SK-N-SH (cell line): ENCODE measurements around the gene SRGAP1. TPM values are rescaled to one million over a fixed set of nuclear protein-coding genes. Genes with fewer than 3 reads are reported as not detected.

ENCODE experiments used
- CTCF ChIA-PET: fragments of 300-600, 350-600 bp; formaldehyde crosslinking; extraction: SDS; loops from one replicate; lab custom pipeline; 2021; lab: Yijun Ruan, JAX
- POLR2A ChIA-PET: fragments of 350-600 bp; sonication (Branson Sonifier 250); formaldehyde crosslinking; extraction: SDS; loops from one replicate; lab custom pipeline; 2020; ENCODE audit warnings: antibody characterized with exemption, inconsistent platforms; lab: Yijun Ruan, JAX
- DNase-seq: peaks from one replicate; pipeline ENCODE4 v3.0.0; 2012
- H2AFZ ChIP-seq: fragments of 200-600 bp; sonication (generic); 2 replicates; pipeline ENCODE4 v1.8.1; 2016; ENCODE audit warnings: antibody characterized with exemption, mild to moderate bottlenecking, low read depth
- H3F3A ChIP-seq: fragments of 200-600 bp; sonication (generic); replicated peaks from 2 replicates; pipeline ENCODE3; 2016; ENCODE audit warnings: antibody characterized with exemption, mild to moderate bottlenecking; ENCODE audit not compliant: insufficient read depth
- H3K27ac ChIP-seq, 2 experiments: fragments of 200-500 bp in 1 of 2; fragments of 200-600 bp in 1 of 2; sonication (Bioruptor generic) in 1 of 2; sonication (generic), shearing (Covaris generic) in 1 of 2; 2 replicates each; pipeline versions ENCODE4 v1.5.1 to v1.6.1; 2014 to 2016; ENCODE audit warnings: low read depth in 2 of 2, inconsistent platforms in 1 of 2, low read length in 1 of 2, mild to moderate bottlenecking in 1 of 2, mixed read lengths in 1 of 2
- H3K27me3 ChIP-seq: fragments of 200-600 bp; sonication (generic), shearing (Covaris generic); 2 replicates; pipeline ENCODE4 v1.6.1; 2016; ENCODE audit warnings: mixed run types; ENCODE audit not compliant: insufficient read depth
- H3K36me3 ChIP-seq, 2 experiments: fragments of 200-500 bp in 1 of 2; fragments of 200-600 bp in 1 of 2; sonication (Bioruptor generic) in 1 of 2; sonication (generic) in 1 of 2; replicated peaks in 1 of 2; 2 replicates each; pipeline versions ENCODE3 to v1.5.1; 2014 to 2016; ENCODE audit warnings: low read length in 1 of 2, mild to moderate bottlenecking in 1 of 2; ENCODE audit not compliant: insufficient read depth in 2 of 2, control insufficient read depth in 1 of 2
- H3K4me1 ChIP-seq, 2 experiments: fragments of 200-500 bp in 1 of 2; fragments of 200-600 bp in 1 of 2; sonication (Bioruptor generic) in 1 of 2; sonication (generic), shearing (Covaris generic) in 1 of 2; 2 replicates each; pipeline versions ENCODE4 v1.5.1 to v1.6.1; 2014 to 2016; ENCODE audit warnings: low read depth in 1 of 2, low read length in 1 of 2, mixed run types in 1 of 2; ENCODE audit not compliant: insufficient read depth in 2 of 2, control insufficient read depth in 1 of 2
- H3K4me2 ChIP-seq: fragments of 200-600 bp; sonication (generic), shearing (Covaris generic); 2 replicates; pipeline ENCODE4 v1.6.1; 2017; ENCODE audit warnings: mixed run types
- H3K4me3 ChIP-seq, 2 experiments: fragments of 200-500 bp in 1 of 2; fragments of 200-600 bp in 1 of 2; sonication (Bioruptor generic) in 1 of 2; sonication (generic), shearing (Covaris generic) in 1 of 2; 2 replicates each; pipeline versions ENCODE4 v1.5.1 to v1.8.1; 2014 to 2016; ENCODE audit warnings: low read depth in 2 of 2, inconsistent platforms in 1 of 2, low read length in 1 of 2, mild to moderate bottlenecking in 1 of 2, mixed read lengths in 1 of 2, moderate library complexity in 1 of 2
- H3K79me2 ChIP-seq: fragments of 200-600 bp; sonication (generic); 2 replicates; pipeline ENCODE4 v1.8.1; 2017; ENCODE audit warnings: mild to moderate bottlenecking; ENCODE audit not compliant: insufficient read depth
- H3K9ac ChIP-seq: fragments of 200-600 bp; sonication (generic); 2 replicates; pipeline ENCODE4 v1.6.1; 2017; ENCODE audit warnings: mixed run types
- H3K9me2 ChIP-seq: fragments of 200-600 bp; sonication (generic); 2 replicates; pipeline ENCODE4 v1.6.1; 2017; ENCODE audit warnings: mixed run types
- H3K9me3 ChIP-seq: fragments of 200-600 bp; sonication (generic); 2 replicates; pipeline ENCODE4 v1.6.1; 2017; ENCODE audit warnings: mixed run types, mild to moderate bottlenecking, moderate library complexity
- H4K20me1 ChIP-seq: fragments of 200-600 bp; sonication (generic); 2 replicates; pipeline ENCODE4 v1.6.1; 2017; ENCODE audit warnings: mild to moderate bottlenecking, mixed run types; ENCODE audit not compliant: insufficient read depth
- CHD2 ChIP-seq: fragments of 150-350 bp; IDR thresholded peaks from 2 replicates; pipeline ENCODE4 v1.6.1; 2018; ENCODE audit warnings: low read length; ENCODE audit not compliant: partially characterized antibody
- EP300 ChIP-seq, 2 experiments: IDR thresholded peaks; 2 replicates each; pipeline versions ENCODE4 v1.4.0 to v1.6.1; 2012; ENCODE audit warnings: borderline replicate concordance in 1 of 2, low read depth in 1 of 2, low read length in 1 of 2
- EZH2phosphoT487 ChIP-seq: fragments of 200-600 bp; sonication (generic); IDR thresholded peaks from 2 replicates; pipeline ENCODE4 v1.6.1; 2017; ENCODE audit warnings: low read depth, mixed run types, mild to moderate bottlenecking, antibody characterized with exemption, moderate library complexity, borderline replicate concordance
- FOSL2 ChIP-seq: IDR thresholded peaks from 2 replicates; pipeline ENCODE4 v1.4.0; 2012; ENCODE audit warnings: low read depth, mild to moderate bottlenecking, moderate library complexity, borderline replicate concordance
- FOXJ3 ChIP-seq: sonication (generic); formaldehyde crosslinking; IDR thresholded peaks from 2 replicates; pipeline ENCODE4 v1.5.1; 2020; ENCODE audit warnings: mild to moderate bottlenecking, missing genetic modification reagents
- GABPA ChIP-seq: IDR thresholded peaks from 2 replicates; pipeline ENCODE4 v1.4.0; 2012; ENCODE audit warnings: low read depth, mild to moderate bottlenecking
- JUND ChIP-seq: IDR thresholded peaks from 2 replicates; pipeline ENCODE4 v1.4.0; 2012
- NFIC ChIP-seq: IDR thresholded peaks from 2 replicates; pipeline ENCODE4 v1.4.0; 2012; ENCODE audit warnings: borderline replicate concordance
- POLR2AphosphoS5 ChIP-seq: IDR thresholded peaks from 2 replicates; pipeline ENCODE4 v1.6.1; 2012; ENCODE audit warnings: low read depth, low read length
- RAD21 ChIP-seq: IDR thresholded peaks from 2 replicates; pipeline ENCODE4 v1.6.1; 2012; ENCODE audit warnings: mild to moderate bottlenecking, low read length
- RCOR1 ChIP-seq: fragments of 150-350 bp; IDR thresholded peaks from 2 replicates; pipeline ENCODE4 v1.6.1; 2017; ENCODE audit warnings: antibody characterized with exemption, low read length
- SIN3A ChIP-seq: IDR thresholded peaks from 2 replicates; pipeline ENCODE4 v1.6.1; 2012; ENCODE audit warnings: low read depth, mild to moderate bottlenecking, low read length, moderate library complexity, borderline replicate concordance
- SMC3 ChIP-seq: IDR thresholded peaks from 2 replicates; pipeline ENCODE4 v1.6.1; 2012; ENCODE audit warnings: low read depth, low read length, improper control_type of control experiment
- TCF12 ChIP-seq: IDR thresholded peaks from 2 replicates; pipeline ENCODE4 v1.4.0; 2012
- TEAD4 ChIP-seq: IDR thresholded peaks from 2 replicates; pipeline ENCODE4 v1.4.0; 2012; ENCODE audit warnings: mild to moderate bottlenecking, borderline replicate concordance; ENCODE audit not compliant: insufficient read depth
- YY1 ChIP-seq: IDR thresholded peaks from 2 replicates; pipeline ENCODE4 v1.4.0; 2012; ENCODE audit warnings: low read depth, mild to moderate bottlenecking
- WGBS: methylation state at CpG from one replicate; pipeline ENCODE4 v1.1.6; 2017; ENCODE audit warnings: low lambda C conversion rate; 5-methylcytosine and 5-hydroxymethylcytosine counted together
- polyA plus RNA-seq, 3 experiments: library from polyadenylated mRNA; depleted of rRNA; stranded (reverse); fragments of >200 nt; gene quantifications; 2 replicates each; pipeline ENCODE4 v1.2.3, GENCODE V29; 2012
- TF ChIP-seq, protein P1 (sequence below): IDR thresholded peaks from 2 replicates; pipeline ENCODE4 v1.4.0; 2012; ENCODE audit warnings: low read depth
- TF ChIP-seq, protein P2 (sequence below): IDR thresholded peaks from 2 replicates; pipeline ENCODE4; 2012
- TF ChIP-seq, protein P3 (sequence below): IDR thresholded peaks from 2 replicates; pipeline ENCODE4 v1.4.0; 2012; ENCODE audit warnings: low read depth, borderline replicate concordance
- TF ChIP-seq, protein P4 (sequence below): fragments of 200-600 bp; sonication (generic); IDR thresholded peaks from 2 replicates; pipeline ENCODE4 v1.6.1; 2017; ENCODE audit warnings: antibody characterized with exemption, mild to moderate bottlenecking, moderate library complexity
- TF ChIP-seq, protein P5 (sequence below): IDR thresholded peaks from 2 replicates; pipeline ENCODE4 v1.4.0; 2012; ENCODE audit warnings: low read depth, borderline replicate concordance

Gene SRGAP1
- polyA plus RNA-seq, 1 of the 3 experiments (the other 2 are of a cell fraction) = 2.6 TPM

DNA sequence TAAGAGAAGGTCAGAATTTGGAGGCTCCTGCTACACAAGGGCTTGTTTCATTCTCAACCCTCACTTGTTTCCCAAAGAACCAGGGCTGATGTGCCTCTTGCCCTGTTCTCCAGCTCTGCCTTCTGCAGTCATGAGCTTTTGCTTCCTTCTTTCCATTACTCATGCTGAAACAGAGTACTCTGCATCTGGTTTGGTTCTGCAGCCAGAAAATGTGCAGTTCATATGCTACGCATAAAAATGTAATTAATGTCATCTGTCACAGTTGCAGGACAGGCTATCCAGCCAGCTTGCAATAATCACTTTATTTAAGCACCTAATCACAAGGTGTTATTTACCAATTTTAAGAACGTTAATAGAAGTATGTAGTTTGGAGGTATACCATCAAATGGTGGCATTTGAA is 150.2 kb downstream of the SRGAP1 start:
- H3F3A ChIP-seq = peaks cover 7% of the 10 kb centered on the region
- H3K27me3 ChIP-seq = no peaks in the 10 kb centered on the region
- H3K27ac ChIP-seq = peak overlapping the region; percentile 12 to 94; a peak in 3 of 4 replicates
- H3K9ac ChIP-seq = no peak overlapping the region
- no peaks in the 10 kb centered on the region for H3K9me3 ChIP-seq
- no peaks in the 10 kb centered on the region for H3K79me2 ChIP-seq
- no peaks in the 10 kb centered on the region for H3K9me2 ChIP-seq
- H3K4me3 ChIP-seq = no peak overlapping the region; a peak in 1 of 4 replicates
- peak in 1 of 2 experiments; percentile 50; a peak in 1 of 4 replicates for TF ChIP-seq EP300 (IDR thresholded peaks at IDR 0.05; ENCODE audit: borderline replicate concordance in 1 of 2, low read depth in 1 of 2, low read length in 1 of 2)
- TF ChIP-seq, protein P1, sequence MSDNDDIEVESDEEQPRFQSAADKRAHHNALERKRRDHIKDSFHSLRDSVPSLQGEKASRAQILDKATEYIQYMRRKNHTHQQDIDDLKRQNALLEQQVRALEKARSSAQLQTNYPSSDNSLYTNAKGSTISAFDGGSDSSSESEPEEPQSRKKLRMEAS = peak; percentile 29; the same call in 1 of the 2 replicates
- no peak for TF ChIP-seq GABPA
- TF ChIP-seq, protein P2, sequence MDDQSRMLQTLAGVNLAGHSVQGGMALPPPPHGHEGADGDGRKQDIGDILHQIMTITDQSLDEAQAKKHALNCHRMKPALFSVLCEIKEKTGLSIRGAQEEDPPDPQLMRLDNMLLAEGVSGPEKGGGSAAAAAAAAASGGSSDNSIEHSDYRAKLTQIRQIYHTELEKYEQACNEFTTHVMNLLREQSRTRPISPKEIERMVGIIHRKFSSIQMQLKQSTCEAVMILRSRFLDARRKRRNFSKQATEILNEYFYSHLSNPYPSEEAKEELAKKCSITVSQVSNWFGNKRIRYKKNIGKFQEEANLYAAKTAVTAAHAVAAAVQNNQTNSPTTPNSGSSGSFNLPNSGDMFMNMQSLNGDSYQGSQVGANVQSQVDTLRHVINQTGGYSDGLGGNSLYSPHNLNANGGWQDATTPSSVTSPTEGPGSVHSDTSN = peak; percentile 74
- TF ChIP-seq POLR2AphosphoS5 = peak; percentile 44; the same call in 1 of the 2 replicates
- no peak for TF ChIP-seq JUND
- peak; percentile 16; the same call in 1 of the 2 replicates for TF ChIP-seq RAD21
- 0 out of 2 replicates have a peak, but pooled peaks have one; percentile 13 for TF ChIP-seq NFIC
- TF ChIP-seq, protein P3, sequence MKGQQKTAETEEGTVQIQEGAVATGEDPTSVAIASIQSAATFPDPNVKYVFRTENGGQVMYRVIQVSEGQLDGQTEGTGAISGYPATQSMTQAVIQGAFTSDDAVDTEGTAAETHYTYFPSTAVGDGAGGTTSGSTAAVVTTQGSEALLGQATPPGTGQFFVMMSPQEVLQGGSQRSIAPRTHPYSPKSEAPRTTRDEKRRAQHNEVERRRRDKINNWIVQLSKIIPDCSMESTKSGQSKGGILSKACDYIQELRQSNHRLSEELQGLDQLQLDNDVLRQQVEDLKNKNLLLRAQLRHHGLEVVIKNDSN = no peak
- TF ChIP-seq YY1 = no peak
- TF ChIP-seq CHD2 = peak; percentile 74
- peak; percentile 81 for TF ChIP-seq FOXJ3 (CRISPR knock-in tag)
- peak; percentile 35; the same call in 1 of the 2 replicates for TF ChIP-seq SIN3A
- peak; percentile 53; the same call in 1 of the 2 replicates for TF ChIP-seq RCOR1
- peak; percentile 93 for TF ChIP-seq TCF12
- TF ChIP-seq TEAD4 = no peak
- POLR2A ChIA-PET = no interaction called here
- 30% methylated on average over 2 of the region's 2 CpGs for WGBS
- no peak overlapping the region for H2AFZ ChIP-seq
- peaks cover 16 to 21% of the 10 kb centered on the region in 2 experiments; a peak in 3 of 4 replicates for H3K4me1 ChIP-seq
- peaks cover 6 to 18% of the 10 kb centered on the region in 2 experiments for H3K36me3 ChIP-seq
- no peaks in the 10 kb centered on the region for H4K20me1 ChIP-seq
- 0 out of 2 replicates have a peak overlapping the region, but pooled peaks have one; percentile 19 for H3K4me2 ChIP-seq
- DNase-seq = peak; percentile 47
- CTCF ChIA-PET = interaction anchor here (1.2 to 1.6 kb wide), 4 partner anchors 11 to 145 kb away, joined by 3 to 6 read pairs (median 5); no protein-coding TSS in a partner anchor

GRCh38 chr12:63995512-63995911 is 151.0 kb downstream of the SRGAP1 start:
- H3K36me3 ChIP-seq = peaks cover 6 to 18% of the 10 kb centered on the region in 2 experiments
- H3K4me1 ChIP-seq = peaks cover 16 to 21% of the 10 kb centered on the region in 2 experiments; a peak in 3 of 4 replicates
- no peaks in the 10 kb centered on the region for H3K9me3 ChIP-seq
- peaks cover 7% of the 10 kb centered on the region for H3F3A ChIP-seq
- ChIA-PET CTCF (interaction anchor here (0.9 to 1.6 kb wide), 3 partner anchors 11 to 54 kb away, joined by 3 to 5 read pairs (median 5); no protein-coding TSS in a partner anchor), POLR2A (no interaction called here)
- peak overlapping the region in 1 of 2 experiments; percentile 94; a peak in 2 of 4 replicates for H3K27ac ChIP-seq
- H3K9ac ChIP-seq = no peak overlapping the region
- no peaks in the 10 kb centered on the region for H3K9me2 ChIP-seq
- no peak overlapping the region for H2AFZ ChIP-seq
- no peaks in the 10 kb centered on the region for H3K27me3 ChIP-seq
- H3K4me2 ChIP-seq = no peak overlapping the region
- no peak for DNase-seq
- H3K79me2 ChIP-seq = no peaks in the 10 kb centered on the region
- H3K4me3 ChIP-seq = no peak overlapping the region
- H4K20me1 ChIP-seq = no peaks in the 10 kb centered on the region
- no peak for TF ChIP-seq POLR2AphosphoS5
- TF ChIP-seq TEAD4 = no peak
- TF ChIP-seq, protein P4, sequence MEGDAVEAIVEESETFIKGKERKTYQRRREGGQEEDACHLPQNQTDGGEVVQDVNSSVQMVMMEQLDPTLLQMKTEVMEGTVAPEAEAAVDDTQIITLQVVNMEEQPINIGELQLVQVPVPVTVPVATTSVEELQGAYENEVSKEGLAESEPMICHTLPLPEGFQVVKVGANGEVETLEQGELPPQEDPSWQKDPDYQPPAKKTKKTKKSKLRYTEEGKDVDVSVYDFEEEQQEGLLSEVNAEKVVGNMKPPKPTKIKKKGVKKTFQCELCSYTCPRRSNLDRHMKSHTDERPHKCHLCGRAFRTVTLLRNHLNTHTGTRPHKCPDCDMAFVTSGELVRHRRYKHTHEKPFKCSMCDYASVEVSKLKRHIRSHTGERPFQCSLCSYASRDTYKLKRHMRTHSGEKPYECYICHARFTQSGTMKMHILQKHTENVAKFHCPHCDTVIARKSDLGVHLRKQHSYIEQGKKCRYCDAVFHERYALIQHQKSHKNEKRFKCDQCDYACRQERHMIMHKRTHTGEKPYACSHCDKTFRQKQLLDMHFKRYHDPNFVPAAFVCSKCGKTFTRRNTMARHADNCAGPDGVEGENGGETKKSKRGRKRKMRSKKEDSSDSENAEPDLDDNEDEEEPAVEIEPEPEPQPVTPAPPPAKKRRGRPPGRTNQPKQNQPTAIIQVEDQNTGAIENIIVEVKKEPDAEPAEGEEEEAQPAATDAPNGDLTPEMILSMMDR = no peak
- TF ChIP-seq, protein P5, sequence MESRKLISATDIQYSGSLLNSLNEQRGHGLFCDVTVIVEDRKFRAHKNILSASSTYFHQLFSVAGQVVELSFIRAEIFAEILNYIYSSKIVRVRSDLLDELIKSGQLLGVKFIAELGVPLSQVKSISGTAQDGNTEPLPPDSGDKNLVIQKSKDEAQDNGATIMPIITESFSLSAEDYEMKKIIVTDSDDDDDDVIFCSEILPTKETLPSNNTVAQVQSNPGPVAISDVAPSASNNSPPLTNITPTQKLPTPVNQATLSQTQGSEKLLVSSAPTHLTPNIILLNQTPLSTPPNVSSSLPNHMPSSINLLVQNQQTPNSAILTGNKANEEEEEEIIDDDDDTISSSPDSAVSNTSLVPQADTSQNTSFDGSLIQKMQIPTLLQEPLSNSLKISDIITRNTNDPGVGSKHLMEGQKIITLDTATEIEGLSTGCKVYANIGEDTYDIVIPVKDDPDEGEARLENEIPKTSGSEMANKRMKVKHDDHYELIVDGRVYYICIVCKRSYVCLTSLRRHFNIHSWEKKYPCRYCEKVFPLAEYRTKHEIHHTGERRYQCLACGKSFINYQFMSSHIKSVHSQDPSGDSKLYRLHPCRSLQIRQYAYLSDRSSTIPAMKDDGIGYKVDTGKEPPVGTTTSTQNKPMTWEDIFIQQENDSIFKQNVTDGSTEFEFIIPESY = no peak
- TF ChIP-seq FOSL2 = 0 out of 2 replicates have a peak, but pooled peaks have one; percentile 13
- TF ChIP-seq EZH2phosphoT487 = no peak
- TF ChIP-seq SMC3 = no peak
- no peak for TF ChIP-seq YY1
- TF ChIP-seq CHD2 = no peak
